Thoracic aorta (tissue), 2 donors: ENCODE measurements around the gene PDF. TPM values are rescaled to one million over a fixed set of nuclear protein-coding genes. Genes with fewer than 3 reads are reported as not detected.

ENCODE experiments used
- ATAC-seq: fragments of 150-250 bp; one replicate; pipeline ENCODE4 v1.8.0; 2017; ENCODE audit warnings: low read depth; ENCODE audit not compliant: insufficient number of reproducible peaks, low FRiP score
- DNase-seq: peaks from one replicate; pipeline ENCODE4 v3.0.0-alpha.2; 2020; ENCODE audit warnings: low spot score
- H3K27ac ChIP-seq, 2 donors: fragments of 200-600 bp; sonication (generic); 1 replicate in 1 of 2; 2 replicates in 1 of 2; pipeline ENCODE4 v1.5.1; 2016; ENCODE audit warnings: mild to moderate bottlenecking in 2 of 2, moderate library complexity in 2 of 2
- H3K27me3 ChIP-seq: fragments of 200-600 bp; sonication (generic); replicated peaks from 2 replicates; pipeline ENCODE4 v1.6.0; 2016; ENCODE audit warnings: mild to moderate bottlenecking; ENCODE audit not compliant: insufficient read depth
- H3K36me3 ChIP-seq: fragments of 200-600 bp; sonication (generic); one replicate; pipeline ENCODE4 v1.5.1; 2016
- H3K4me1 ChIP-seq, 2 donors: fragments of 200-600 bp; sonication (generic); 1 replicate in 1 of 2; 2 replicates in 1 of 2; pipeline versions ENCODE4 v1.5.1 to v1.6.0; 2016; ENCODE audit warnings: low read depth in 2 of 2, mild to moderate bottlenecking in 1 of 2; ENCODE audit not compliant: control insufficient read depth in 1 of 2
- H3K4me3 ChIP-seq: fragments of 200-600 bp; sonication (generic); 2 replicates; pipeline ENCODE4 v1.5.1; 2016; ENCODE audit warnings: mild to moderate bottlenecking
- H3K9me3 ChIP-seq: fragments of 200-600 bp; sonication (generic); 2 replicates; pipeline ENCODE4 v1.5.1; 2016
- total RNA-seq, 2 donors: library from RNA; depleted of rRNA; stranded (reverse); fragments of >200 nt; gene quantifications; one replicate each; pipeline versions ENCODE4 v1.1.0 to v1.2.3, GENCODE V29; 2016
- TF ChIP-seq, protein P1 (sequence below): fragments of 200-600 bp; sonication (generic); IDR thresholded peaks from one replicate; pipeline ENCODE4 v1.5.1; 2019; ENCODE audit warnings: antibody characterized with exemption

Gene PDF
- total RNA-seq, 2 donors from 2014 or later, result 24.3 to 25.6 TPM

DNA sequence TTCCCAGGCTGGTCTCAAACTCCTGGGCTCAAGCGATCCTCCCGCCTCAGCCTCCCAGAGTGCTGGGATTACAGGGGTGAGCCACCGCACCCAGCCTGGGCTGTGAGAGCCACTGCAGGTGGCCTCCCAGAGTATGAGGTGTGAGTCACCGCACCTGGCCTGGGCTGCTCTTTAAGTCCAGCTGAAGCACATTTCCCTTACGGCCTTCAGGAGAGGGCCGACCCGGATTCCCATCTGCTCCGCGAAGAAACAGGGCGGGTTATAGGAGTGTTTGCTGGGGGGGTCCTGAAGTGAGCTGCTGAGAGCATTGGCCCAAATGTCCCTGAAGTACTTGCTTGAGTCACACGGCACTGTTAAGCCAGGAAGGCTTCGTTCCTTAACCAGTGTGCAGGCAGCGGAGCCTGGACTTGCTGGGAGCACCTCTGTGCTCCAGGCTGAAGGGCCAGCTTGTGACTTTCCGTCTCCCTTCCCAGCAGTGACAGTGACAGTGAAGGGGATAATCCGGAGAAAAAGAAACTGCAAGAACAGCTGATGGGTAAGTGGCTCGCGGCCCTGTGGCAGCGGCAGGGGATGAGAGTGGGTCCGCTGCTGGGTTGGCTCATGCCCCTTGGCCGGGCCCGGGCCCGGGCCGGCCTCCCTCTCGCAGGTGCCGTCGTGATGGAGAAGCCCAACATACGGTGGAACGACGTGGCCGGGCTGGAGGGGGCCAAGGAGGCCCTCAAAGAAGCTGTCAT is 12.0 kb downstream of the PDF start:
- Histone ChIP-seq H3K4me3 (no peak overlapping the region), H3K4me1 (peaks cover 0 to under 1% of the 10 kb centered on the region in 2 donors), H3K9me3 (no peaks in the 10 kb centered on the region), H3K36me3 (peaks cover 70% of the 10 kb centered on the region), H3K27me3 (no peaks in the 10 kb centered on the region), H3K27ac (no peak overlapping the region)
- DNase-seq (no peak), ATAC-seq (no peak)
- TF ChIP-seq, protein P1, sequence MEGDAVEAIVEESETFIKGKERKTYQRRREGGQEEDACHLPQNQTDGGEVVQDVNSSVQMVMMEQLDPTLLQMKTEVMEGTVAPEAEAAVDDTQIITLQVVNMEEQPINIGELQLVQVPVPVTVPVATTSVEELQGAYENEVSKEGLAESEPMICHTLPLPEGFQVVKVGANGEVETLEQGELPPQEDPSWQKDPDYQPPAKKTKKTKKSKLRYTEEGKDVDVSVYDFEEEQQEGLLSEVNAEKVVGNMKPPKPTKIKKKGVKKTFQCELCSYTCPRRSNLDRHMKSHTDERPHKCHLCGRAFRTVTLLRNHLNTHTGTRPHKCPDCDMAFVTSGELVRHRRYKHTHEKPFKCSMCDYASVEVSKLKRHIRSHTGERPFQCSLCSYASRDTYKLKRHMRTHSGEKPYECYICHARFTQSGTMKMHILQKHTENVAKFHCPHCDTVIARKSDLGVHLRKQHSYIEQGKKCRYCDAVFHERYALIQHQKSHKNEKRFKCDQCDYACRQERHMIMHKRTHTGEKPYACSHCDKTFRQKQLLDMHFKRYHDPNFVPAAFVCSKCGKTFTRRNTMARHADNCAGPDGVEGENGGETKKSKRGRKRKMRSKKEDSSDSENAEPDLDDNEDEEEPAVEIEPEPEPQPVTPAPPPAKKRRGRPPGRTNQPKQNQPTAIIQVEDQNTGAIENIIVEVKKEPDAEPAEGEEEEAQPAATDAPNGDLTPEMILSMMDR, result no peak

DNA sequence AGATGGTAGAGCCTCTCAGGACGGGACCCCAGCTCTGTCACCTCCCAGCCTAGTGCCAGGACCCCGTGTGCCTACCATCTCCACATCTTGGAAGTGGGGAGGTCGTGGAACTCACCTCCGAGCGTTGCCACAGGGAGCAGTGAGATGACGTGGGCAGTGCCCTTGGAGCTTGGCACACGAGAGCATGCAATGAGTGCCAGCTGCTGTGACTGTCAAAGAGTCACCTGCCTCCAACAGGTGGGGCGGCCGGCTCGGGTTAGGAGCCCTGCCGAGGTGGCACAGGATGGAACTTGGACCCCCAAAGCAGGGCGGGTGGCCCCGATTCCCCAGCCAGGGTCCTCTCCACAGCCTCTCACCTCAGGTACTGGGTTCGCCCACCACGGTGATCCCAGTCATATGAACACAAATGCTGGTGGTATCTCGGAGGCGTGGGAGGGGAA is 13.8 kb downstream of the PDF start:
- TF ChIP-seq, protein P1, result no peak
- Histone ChIP-seq H3K27me3 (no peaks in the 10 kb centered on the region), H3K4me1 (peaks cover 14% of the 10 kb centered on the region in 2 donors), H3K27ac (no peak overlapping the region), H3K4me3 (no peak overlapping the region), H3K36me3 (peaks cover 53% of the 10 kb centered on the region), H3K9me3 (no peaks in the 10 kb centered on the region)
- ATAC-seq (no peak), DNase-seq (no peak)

DNA sequence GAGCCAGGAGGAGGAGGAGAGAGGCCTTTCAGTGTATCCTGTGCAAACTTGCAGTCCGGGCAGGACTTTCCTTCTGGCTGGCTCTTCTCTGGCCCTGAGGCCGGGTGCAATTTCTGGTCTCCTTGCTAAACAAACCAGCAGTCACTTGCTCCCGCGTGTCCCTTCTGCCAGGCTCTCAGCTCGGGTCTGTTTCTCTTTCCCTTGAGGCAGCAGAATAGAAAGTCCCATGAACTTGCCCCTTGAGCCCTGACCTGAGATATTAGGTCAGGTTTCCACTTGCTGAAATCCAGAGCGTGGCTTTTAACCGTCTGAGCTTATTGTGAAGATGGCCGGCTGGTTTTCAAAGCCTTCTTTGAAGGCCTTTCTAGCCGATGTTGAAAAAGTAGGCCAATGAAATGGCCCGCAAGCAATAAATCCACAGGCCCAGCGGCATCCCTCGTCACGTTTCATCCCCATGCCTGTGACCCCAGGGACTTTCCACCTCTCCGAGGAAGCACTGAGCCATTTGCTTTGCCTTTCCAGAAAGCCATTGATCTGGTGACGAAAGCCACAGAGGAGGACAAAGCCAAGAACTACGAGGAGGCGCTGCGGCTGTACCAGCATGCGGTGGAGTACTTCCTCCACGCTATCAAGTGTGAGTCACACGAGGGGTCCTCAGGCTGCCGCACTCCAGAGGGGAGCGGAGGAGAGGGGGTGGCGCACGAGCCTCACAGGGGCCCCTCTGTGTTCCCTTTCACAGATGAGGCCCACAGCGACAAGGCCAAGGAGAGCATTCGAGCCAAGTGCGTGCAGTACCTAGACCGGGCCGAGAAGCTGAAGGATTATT is 14.7 kb downstream of the PDF start:
- Histone ChIP-seq H3K27me3 (no peaks in the 10 kb centered on the region), H3K9me3 (no peaks in the 10 kb centered on the region), H3K27ac (no peak overlapping the region), H3K4me3 (no peak overlapping the region), H3K36me3 (peaks cover 44% of the 10 kb centered on the region), H3K4me1 (peaks cover 14% of the 10 kb centered on the region in 2 donors)
- TF ChIP-seq, protein P1, result no peak
- ATAC-seq (no peak), DNase-seq (no peak)

DNA sequence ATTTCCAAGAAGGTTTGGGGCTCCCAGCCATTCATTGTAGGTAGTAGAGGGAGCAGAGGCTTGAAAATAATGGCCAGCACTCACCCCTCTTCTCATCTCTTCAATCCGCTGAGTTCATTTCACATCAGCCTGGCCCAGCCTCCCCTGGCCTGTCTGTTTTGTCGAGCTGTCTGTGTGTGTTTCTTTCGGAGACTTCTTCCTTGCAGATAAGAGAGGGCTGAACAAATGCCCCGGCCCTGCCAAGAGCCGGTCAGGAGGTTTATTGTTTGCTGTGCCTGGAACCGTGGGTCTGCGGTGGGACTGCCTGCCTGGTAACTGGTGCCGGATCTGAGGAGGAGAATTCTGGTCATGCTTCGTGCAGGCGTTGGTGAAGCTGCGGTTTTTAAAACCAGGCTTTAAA is 15.9 kb downstream of the PDF start:
- peaks cover 17 to 19% of the 10 kb centered on the region in 2 donors for H3K4me1 ChIP-seq
- DNase-seq, result no peak
- H3K27me3 ChIP-seq, result no peaks in the 10 kb centered on the region
- no peak overlapping the region for H3K27ac ChIP-seq
- no peaks in the 10 kb centered on the region for H3K9me3 ChIP-seq
- TF ChIP-seq, protein P1, result no peak
- ATAC-seq, result no peak
- H3K4me3 ChIP-seq, result no peak overlapping the region
- peaks cover 33% of the 10 kb centered on the region for H3K36me3 ChIP-seq

DNA sequence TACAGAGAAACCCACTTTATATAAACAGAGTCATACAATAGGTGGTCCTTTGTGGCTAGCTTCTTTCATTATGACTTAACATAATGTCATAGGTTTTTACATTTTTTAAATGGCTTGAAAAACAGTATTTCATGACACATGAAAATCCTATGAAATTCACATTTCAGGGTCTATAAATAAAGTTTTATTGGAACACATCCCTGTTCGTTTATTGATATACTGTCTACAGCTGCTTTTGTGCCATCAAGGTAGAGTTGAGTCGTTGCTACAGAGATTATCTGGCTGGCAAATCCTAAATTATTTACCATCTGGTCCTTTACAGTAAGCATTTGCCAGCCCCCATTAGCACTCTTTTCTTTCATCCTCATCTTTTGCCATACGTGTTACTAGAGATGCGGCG is 16.9 kb downstream of the PDF start:
- no peak overlapping the region for H3K27ac ChIP-seq
- H3K4me3 ChIP-seq, result no peak overlapping the region
- H3K36me3 ChIP-seq, result peaks cover 22% of the 10 kb centered on the region
- no peak for DNase-seq
- peaks cover 17 to 19% of the 10 kb centered on the region in 2 donors for H3K4me1 ChIP-seq
- H3K9me3 ChIP-seq, result no peaks in the 10 kb centered on the region
- H3K27me3 ChIP-seq, result no peaks in the 10 kb centered on the region
- TF ChIP-seq, protein P1, result no peak
- no peak for ATAC-seq
